Ishikawa (cell line): Measurements from ENCODE around the gene KIF13A.

Source experiments
- CEBPB ChIP-seq: IDR thresholded peaks from 2 replicates; pipeline ENCODE4 v1.6.1; 2012
- CREB1 ChIP-seq: IDR thresholded peaks from 2 replicates; pipeline ENCODE4 v1.6.1; 2012; ENCODE audit warnings: low read depth
- EGR1 ChIP-seq: IDR thresholded peaks from 2 replicates; pipeline ENCODE4 v1.6.1; 2012
- EP300 ChIP-seq: IDR thresholded peaks from 2 replicates; pipeline ENCODE4 v1.6.1; 2012; ENCODE audit warnings: borderline replicate concordance
- FOXM1 ChIP-seq: IDR thresholded peaks from 2 replicates; pipeline ENCODE4 v1.6.1; 2012; ENCODE audit warnings: low read depth, borderline replicate concordance
- MAX ChIP-seq: IDR thresholded peaks from 2 replicates; pipeline ENCODE4 v1.6.1; 2012
- NFIC ChIP-seq: IDR thresholded peaks from 2 replicates; pipeline ENCODE4 v1.6.1; 2012
- RAD21 ChIP-seq: IDR thresholded peaks from 2 replicates; pipeline ENCODE4 v1.6.1; 2012; ENCODE audit warnings: low read depth
- TAF1 ChIP-seq: IDR thresholded peaks from 2 replicates; pipeline ENCODE4 v1.6.1; 2012; ENCODE audit warnings: low read depth, mild to moderate bottlenecking
- TCF12 ChIP-seq: IDR thresholded peaks from 2 replicates; pipeline ENCODE4 v1.6.1; 2012; ENCODE audit warnings: low read depth
- TEAD4 ChIP-seq: IDR thresholded peaks from 2 replicates; pipeline ENCODE4 v1.6.1; 2012
- YY1 ChIP-seq: IDR thresholded peaks from 2 replicates; pipeline ENCODE4 v1.6.1; 2012; ENCODE audit warnings: low read depth
- ZBTB7A ChIP-seq: IDR thresholded peaks from 2 replicates; pipeline ENCODE4 v1.6.1; 2012; ENCODE audit warnings: low read depth
- TF ChIP-seq, protein P1 (sequence below): IDR thresholded peaks from 2 replicates; pipeline ENCODE4 v1.6.1; 2012; ENCODE audit warnings: low read depth, mild to moderate bottlenecking
- TF ChIP-seq, protein P2 (sequence below): IDR thresholded peaks from 2 replicates; pipeline ENCODE4 v1.6.1; 2012

KIF13A gene

DNA sequence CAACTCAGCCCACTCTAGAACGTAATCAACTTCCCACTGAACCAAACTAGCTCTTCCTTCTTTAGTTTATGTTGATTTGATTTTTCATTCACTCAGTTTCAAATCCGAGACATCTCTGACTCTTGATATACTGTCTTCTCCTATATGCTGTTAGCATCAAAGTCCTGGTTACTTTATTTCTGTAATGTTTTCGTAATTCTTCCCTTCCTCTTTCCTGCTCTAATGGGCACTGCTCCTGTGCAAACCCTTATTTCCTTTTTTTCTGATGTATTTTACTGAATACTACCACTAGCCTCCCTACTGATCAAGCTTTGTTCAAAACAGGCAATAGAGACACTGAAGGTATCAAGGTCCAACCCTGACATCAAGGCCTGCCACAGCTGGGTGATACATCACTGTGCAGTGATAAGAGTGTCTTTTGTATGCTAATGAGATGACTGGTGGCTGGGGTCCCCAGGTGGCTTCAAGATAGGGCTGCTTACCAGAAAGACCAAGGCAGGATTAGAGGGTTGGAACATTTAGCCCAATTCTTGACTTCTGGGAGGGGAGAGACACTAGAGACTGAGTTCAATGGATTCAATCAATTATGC lies 95.2 kb downstream of the KIF13A start:
- no peak for TF ChIP-seq FOXM1
- TF ChIP-seq, protein P1, sequence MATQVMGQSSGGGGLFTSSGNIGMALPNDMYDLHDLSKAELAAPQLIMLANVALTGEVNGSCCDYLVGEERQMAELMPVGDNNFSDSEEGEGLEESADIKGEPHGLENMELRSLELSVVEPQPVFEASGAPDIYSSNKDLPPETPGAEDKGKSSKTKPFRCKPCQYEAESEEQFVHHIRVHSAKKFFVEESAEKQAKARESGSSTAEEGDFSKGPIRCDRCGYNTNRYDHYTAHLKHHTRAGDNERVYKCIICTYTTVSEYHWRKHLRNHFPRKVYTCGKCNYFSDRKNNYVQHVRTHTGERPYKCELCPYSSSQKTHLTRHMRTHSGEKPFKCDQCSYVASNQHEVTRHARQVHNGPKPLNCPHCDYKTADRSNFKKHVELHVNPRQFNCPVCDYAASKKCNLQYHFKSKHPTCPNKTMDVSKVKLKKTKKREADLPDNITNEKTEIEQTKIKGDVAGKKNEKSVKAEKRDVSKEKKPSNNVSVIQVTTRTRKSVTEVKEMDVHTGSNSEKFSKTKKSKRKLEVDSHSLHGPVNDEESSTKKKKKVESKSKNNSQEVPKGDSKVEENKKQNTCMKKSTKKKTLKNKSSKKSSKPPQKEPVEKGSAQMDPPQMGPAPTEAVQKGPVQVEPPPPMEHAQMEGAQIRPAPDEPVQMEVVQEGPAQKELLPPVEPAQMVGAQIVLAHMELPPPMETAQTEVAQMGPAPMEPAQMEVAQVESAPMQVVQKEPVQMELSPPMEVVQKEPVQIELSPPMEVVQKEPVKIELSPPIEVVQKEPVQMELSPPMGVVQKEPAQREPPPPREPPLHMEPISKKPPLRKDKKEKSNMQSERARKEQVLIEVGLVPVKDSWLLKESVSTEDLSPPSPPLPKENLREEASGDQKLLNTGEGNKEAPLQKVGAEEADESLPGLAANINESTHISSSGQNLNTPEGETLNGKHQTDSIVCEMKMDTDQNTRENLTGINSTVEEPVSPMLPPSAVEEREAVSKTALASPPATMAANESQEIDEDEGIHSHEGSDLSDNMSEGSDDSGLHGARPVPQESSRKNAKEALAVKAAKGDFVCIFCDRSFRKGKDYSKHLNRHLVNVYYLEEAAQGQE, result no peak
- no peak for TF ChIP-seq CREB1
- TF ChIP-seq YY1, result no peak
- TF ChIP-seq EGR1, result no peak
- TF ChIP-seq RAD21, result no peak
- TF ChIP-seq CEBPB, result no peak

- no peak for TF ChIP-seq MAX
- TF ChIP-seq TCF12, result no peak
- TF ChIP-seq, protein P1, result no peak
- no peak for TF ChIP-seq EGR1
- no peak for TF ChIP-seq TAF1
- no peak for TF ChIP-seq YY1
- TF ChIP-seq, protein P2, sequence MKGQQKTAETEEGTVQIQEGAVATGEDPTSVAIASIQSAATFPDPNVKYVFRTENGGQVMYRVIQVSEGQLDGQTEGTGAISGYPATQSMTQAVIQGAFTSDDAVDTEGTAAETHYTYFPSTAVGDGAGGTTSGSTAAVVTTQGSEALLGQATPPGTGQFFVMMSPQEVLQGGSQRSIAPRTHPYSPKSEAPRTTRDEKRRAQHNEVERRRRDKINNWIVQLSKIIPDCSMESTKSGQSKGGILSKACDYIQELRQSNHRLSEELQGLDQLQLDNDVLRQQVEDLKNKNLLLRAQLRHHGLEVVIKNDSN, result no peak
- TF ChIP-seq RAD21, result no peak
- TF ChIP-seq EP300, result no peak
- no peak for TF ChIP-seq CEBPB
- TF ChIP-seq CREB1, result no peak
- TF ChIP-seq TEAD4, result no peak
- TF ChIP-seq ZBTB7A, result no peak
- TF ChIP-seq NFIC, result no peak
- no peak for TF ChIP-seq FOXM1
Measured at GRCh38 chr6:17890309-17890708, 97.1 kb downstream of the KIF13A start.

DNA sequence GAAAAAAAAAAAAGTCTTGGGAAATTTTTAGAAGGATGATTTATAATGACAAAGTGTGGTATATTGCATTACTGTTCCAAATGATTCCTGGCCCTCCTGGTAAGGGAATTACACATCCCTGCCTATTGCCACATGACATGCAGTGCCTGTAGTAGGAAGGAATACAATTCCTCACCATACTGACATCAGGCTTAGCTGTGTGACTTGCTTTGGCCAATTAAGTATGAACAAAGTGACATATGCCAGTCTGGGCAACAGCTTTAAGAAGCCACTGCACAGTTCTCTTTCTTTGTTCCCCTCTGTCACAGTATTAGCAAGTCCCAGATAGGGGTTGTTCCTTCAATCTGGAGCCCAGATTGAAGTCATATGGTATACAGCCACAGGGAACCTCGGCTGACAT lies 100.5 kb downstream of the KIF13A start:
- TF ChIP-seq EP300, result no peak

DNA sequence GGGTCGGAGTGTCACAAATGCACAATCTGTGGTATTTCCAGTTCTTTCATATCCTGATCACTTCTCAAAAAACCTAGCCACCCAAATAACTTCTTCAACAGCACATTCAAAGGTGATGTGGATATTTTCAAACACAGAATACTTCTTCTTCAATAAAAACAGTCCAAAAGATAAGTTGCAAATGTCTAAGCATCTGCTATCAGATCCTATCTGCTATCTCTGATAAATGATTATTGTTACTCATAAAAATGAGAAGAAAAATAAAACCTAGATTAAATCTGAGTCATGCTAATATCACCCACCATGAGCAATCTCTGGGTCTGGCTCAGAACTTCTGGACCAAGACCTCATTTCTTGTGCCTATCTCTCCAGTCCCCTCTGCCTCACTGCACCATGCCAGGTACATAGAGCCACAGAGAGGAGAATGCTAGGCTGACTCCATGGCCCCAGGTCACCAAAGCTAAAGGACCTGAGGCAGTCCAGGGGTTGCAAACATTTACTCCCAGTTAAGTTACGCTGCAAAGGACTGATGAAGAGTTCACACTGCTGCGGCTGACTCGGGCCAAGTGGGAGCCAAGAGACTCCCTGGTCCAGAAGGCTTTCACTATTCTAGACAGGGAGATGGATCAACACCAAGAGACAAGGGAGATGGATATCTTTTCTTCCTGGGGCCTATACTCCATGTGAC lies 101.4 kb downstream of the KIF13A start:
- TF ChIP-seq, protein P1, result no peak
- no peak for TF ChIP-seq CEBPB
- no peak for TF ChIP-seq YY1
- TF ChIP-seq RAD21, result no peak
- no peak for TF ChIP-seq TAF1

DNA sequence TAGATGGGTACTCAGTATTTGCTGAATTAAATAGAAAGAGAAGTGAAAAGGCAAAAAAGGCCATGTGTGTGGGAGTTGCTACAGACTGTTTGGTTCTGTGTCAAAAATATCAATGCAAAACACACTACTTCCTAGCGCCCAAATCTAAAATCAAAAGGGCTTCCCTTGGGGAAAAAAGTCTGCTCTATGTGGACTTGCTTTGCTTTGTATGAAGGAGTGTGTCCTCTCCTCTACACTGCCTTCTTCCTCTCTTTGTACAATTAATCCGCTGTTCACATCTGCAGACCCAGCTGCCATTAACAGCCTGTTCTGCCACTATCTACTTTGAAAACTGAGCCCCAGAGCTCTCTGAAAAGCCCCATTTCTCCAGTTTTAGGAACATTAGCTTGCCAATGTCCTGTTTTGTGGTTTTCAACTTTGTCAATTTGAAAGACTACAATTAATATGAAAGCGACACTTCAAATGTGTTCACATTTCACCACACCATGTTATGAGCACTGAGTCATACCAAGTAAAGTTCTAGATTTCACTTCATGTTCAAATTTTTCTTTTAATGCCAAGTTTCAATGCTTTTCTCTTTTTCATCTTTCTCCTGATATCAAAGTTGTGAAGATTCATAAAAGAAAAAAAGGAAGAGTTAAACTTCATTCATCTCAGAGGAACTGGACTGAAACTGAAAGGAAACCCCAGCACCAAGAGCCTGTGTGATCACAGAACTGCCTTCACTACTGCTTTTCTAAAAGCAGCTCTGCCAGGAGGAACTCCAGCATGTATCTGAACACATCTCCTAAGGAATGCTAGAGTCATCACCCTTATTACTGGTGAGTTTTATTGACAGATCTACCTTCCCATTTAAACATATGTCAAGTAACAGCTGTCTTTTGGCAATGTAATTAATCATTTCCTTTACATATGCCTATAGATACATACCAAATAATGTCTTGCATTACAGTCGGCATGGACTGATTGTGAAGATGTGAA lies 102.6 kb downstream of the KIF13A start:
- TF ChIP-seq RAD21, result no peak
- no peak for TF ChIP-seq MAX
- no peak for TF ChIP-seq ZBTB7A
